Hypothalamus (tissue), 51 donors: ENCODE data around the gene C5orf22.
"Not testable (repeated sequence)": the region's sequence is repeated elsewhere in the genome, so short reads cannot be mapped to it uniquely, and the experiment has no call there.

Source experiments
- DNase-seq, 51 donors: peaks; one replicate each; lab custom pipeline; 2025; lab: John Stamatoyannopoulos, UW

C5orf22 gene

DNA sequence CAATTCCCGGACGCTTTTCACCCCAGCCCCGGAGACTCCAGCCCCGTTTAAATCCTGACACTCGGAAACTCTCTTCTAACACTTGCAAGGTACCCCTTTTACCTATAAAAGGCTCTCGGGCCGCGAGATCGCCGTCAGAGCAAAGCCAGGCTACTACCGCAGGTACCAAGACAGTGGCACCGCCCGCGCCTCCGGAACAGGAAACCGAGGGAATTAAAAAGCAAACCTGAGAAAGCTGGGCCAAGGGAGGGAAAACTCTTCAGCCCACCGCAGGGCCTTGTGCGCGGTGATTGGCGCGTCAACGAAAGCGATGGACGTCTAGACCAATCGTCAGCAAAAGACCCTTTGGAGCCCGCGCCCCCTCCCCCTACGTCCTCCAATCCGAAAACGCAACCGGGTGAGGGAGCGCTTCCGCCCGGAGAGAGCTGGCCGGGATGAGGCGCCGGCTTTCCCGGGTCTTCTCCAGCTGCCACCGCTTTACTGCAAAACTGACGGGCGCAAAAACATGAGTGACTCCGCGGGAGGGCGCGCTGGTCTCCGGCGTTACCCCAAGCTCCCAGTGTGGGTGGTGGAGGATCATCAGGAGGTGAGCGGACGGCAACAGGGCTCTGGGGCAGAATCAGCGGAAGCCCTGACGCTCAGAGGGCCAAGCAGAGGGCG, at the start of gene C5orf22, which contains the start of gene DROSHA:
Gene C5orf22 (plus strand): TSS at position 414 of the 660 bp plus-strand sequence. CDS start 92 bp downstream, at position 506.
Gene DROSHA (minus strand): TSS at position 206 of the 660 bp plus-strand sequence. CDS start 3,034 bp downstream, outside the sequence.
- DNase-seq: peak; percentile 49 to 96 (median 90)

DNA sequence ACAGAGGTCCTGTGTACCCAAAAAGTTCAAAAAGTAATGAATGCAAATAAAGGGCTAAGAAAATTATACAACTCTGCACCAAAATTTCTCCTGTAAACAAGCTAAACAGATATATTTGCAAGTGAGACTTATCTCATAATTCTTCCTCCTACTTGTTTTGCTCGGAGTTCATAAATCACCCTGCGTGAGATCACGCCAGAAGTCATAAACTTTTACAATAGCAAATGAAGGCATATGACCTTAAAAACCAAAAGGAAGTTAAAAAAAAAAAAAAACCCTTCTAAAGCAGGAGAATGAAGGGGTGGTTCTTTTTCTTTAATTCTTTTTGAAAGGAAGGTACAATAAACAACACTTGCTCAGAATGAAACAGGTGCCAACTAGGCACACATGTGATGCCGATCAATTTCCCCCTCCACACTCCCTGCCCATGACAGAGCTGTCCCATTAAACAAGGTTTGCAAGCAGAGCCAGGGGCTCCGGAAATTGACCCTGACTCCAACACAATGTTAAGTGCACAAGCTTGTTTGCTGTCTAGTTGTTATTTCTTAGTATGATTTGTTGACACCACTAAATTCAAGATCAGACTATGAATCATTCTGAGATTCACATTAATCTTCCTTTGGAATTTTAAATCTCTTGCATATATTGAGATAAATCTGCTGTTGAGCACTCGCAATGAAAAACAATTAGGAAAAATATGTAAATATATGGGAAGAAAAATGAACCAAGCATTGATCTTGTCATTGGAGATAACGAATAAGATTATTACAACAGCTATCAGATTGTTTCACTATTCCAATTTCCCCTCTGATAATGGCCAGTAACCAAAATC, 46.5 kb upstream of the C5orf22 start:
- DNase-seq: no peak

DNA sequence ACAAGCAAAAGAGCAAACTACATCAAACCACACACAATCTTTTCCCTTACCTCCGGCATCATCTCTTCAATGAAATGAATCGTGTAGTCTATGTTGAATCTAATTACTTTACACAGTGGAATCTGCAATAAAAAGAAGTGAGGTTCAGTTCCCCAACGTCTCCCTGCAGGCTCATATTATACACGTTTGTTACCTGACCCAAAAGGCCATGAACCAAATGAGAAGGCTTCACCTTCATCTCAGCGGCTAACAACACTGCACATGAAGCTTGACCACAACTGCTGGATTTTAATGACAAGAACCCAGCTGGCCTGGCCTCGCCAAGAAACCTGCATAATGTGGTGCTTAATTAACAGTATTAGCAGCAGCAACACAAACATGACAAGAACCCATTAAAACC, 45.7 kb upstream of the C5orf22 start:
- no peak for DNase-seq

DNA sequence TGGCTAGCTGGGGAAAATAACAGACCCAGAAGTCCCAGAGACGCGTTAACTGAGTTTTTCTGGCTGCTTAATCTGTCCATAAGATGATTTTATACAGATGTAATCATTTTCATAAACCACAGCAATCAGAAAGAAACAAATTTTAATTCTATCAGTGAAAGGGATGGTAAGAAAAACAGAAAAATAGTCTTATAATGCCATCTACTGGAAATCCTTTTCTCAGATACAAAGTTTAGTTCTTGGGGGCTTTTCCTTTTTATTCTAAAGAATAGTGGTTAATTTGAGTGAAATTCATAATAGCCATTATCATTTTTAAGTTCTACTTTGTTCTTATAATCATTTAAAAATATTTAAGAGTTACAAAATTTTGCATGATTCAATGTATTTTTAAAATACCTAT, 44.6 kb upstream of the C5orf22 start:
- DNase-seq: no peak

DNA sequence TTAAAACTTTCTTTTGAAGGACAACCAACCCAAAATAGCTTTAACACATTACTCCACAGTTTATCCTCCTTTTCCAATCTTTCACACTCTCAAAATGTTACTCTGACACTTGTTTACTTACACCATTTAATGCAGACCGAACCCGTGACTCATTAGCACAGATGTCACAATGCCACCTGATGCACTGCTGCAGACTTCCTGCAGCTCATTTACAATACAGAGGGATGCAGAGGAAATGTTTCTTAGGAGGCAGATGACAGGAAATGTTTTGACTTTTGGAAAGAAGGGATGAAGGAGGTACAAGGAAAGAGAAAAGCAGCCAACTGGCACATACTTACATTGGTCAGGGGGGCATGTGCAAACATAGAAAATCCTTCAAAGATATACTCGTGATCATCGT, 39.2 kb upstream of the C5orf22 start:
- DNase-seq: peak in 2 of 51 donors; percentile 12 to 18

DNA sequence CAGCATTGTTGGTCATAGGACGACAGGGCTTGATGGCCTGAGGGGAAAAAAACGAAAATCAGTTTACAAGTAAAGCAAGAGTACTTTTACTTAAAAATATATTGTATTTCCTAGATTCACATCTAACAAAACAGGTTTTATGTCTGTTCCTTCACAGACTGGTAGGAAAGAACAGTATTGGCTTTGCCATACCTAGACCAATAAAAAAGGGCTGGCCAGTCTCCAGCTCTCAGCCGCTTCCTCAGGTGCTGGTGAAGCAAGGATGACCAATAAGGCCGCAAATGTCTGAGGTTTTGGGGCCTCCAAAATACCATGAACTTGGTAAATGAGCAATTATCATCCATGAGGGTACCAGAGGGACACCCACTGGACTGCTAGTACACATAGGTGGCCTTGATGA, 36.8 kb upstream of the C5orf22 start:
- no peak for DNase-seq

DNA sequence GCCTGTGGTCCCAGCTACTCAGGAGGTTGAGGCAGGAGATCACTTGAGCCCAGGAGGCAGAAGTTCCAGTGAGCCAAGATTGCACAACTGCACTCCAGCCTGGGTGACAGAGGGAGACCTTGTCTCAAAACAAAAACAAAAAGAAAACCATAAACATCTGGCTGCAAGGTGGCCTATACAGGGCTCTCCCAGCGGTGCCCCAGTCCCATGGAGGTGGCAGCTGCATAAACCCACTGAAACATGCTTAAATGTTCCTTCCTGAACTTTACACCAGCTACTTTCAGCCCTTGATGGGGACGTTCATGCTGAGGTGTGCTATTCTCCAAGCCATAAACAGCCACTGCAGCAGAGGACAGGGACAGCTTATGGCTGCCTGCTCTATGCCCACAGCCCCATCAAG, 35.8 kb upstream of the C5orf22 start:
- DNase-seq: no peak

DNA sequence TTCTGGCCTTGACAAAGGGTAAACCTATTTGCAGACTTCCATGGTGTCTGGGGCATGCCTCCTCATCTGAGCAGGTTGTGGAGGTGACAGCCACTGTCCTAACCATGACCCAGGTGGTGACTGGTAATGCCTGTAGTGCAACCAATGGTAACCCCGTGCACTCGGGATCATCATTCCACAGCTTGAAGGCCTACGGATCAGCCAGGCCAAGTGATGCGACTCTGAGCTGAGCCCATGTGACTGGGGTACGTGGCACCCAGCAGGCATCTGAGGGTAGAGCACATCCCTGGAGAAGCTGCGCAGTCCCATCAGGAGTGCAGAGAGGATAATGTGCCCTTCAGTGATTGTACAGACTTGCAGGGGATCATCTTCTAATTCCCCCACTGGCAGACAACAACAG, 35.2 kb upstream of the C5orf22 start:
- DNase-seq: no peak

DNA sequence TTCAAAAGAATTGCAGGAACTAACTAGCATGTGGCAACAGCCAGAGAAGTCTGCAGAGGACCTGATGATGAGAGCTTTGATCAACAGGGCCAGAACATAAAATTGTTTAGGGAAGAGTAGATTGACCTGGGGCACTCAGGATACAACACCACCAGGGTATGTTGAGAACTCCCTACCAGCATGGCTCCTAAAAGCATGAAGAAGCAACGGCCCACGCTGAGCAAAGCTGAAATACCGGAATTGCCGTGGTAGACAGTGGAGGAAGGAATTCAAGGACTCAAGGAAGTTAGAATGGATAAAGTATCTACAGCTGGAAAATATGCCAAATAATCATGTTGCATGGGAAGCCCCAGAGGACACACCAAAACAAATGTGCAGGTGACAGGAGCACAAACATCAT, 31.8 kb upstream of the C5orf22 start:
- no peak for DNase-seq

DNA sequence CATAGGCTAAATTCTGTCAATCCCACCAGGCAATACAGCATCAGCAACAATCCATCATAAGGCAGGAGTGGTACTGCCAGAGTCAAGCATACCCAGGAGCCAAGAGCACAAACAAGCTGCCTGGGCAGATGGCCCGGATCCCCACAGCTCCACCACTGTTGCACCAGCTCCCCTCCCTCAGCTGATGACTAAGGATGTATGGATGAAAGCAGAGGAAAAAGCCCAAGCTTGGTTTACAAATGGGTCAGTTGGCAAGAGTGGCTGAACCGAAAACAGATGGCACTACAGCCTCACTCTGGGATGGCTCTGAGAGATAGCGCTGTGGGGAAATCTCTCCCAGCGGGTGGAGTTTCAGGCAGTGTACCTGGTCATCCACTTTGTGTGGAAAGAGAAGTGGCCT, 29.6 kb upstream of the C5orf22 start:
- DNase-seq: peak in 2 of 51 donors; percentile 4 to 21

DNA sequence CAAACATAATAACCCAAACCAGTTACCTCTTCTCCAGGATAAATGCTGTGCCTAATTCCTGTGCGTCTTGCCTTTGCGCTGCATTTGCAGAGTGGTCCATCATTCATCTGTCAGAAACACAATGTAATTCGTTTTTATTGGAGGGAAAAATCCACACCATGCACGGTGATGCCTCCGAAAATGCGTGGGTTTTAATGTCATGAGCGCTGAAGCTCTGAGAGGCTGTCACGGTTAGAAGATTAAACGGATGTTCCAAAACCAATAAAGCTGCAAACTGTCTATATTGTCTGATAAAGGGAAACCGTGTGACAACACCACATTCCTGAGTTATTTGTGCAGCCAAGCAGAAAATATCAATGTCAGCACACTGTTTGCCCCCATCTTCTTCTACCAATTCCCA, 27.6 kb upstream of the C5orf22 start:
- no peak for DNase-seq

DNA sequence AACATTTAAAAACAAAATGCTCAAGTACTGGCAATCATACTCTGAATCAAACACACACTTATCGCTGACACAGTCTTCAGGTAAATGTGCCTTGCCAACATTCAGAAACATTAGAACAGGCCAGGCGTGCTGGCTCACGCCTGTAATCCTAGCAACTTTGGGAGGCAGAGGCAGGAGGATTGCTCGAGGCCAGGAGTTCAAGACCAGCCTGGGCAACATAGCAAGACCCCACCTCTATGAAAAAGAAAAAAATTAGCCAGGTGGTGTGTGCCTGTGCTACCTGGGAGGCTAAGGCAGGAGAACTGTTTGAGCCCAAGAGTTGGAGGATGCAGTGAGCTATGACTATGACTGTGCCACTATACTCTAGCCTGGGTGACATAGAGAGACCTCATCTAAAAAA, 20.8 kb upstream of the C5orf22 start:
- no peak for DNase-seq

DNA sequence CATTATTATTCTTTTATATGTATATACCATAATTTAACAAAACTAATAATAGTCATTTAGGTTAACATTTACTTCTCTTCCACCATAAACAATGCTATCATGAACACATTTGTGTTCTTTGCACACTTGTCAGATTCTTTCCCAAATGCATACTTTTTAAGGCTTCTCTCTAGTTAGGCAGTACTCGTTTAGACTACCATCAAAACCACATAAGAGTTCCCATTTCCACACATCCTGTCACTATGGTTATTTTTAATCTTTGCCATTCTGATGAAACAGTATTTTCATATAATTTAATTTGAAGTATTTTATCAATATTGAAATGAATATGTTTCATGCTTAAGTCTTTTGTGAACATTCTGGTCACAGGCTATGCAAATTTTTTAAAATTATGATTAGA, 15.3 kb upstream of the C5orf22 start:
- DNase-seq: no peak

DNA sequence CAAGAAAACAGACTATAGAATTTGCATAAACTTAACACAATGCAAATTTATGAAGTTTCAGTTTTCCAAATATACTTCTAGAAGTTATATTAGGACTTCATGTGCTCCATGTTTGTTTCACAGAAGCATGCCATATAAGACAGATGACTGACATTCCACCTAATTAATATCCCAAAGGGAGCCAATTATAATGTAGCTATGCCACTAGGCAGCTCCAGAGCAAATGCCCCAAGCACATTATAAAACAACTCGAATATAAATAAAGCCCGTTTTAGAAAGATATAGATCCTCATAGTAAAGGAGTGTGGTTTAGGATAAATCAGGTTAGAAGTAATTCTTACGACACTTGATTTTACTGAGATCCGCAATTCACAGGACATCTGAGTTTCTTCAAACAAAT, 9.1 kb upstream of the C5orf22 start:
- DNase-seq: no peak

DNA sequence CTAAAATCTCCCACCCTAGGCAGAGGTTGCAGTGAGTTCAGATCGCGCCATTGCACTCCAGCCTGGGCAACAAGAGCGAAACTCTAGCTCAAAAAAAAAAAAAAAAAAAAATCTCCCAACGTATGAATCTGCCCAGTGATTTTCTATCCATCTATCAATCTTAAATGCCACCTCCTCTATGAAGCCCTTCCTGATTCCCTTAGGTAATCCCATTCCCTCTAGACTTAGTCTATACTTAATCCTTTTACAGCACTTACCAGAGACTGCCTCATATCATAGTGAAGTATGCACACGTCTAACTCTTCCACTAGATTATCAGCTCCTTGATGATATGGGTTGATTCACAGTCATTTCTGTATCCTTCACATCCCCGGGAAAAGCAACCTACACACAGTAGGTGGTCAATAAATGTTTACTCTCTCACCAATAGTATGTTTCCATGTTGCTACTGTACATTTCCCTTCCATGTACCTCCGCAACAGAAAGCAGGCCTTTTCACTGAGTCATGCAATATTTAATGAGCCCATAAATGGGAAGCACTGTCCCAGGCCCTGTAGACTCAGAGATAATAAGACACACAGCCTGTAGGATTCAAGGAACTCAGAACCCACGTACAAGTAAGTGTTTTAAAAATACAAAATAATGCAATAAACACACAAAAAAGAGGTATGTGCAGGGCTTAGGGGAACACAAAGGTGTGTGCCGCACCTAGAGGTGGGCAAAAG, 1.4 kb upstream of the C5orf22 start:
- DNase-seq: no peak

DNA sequence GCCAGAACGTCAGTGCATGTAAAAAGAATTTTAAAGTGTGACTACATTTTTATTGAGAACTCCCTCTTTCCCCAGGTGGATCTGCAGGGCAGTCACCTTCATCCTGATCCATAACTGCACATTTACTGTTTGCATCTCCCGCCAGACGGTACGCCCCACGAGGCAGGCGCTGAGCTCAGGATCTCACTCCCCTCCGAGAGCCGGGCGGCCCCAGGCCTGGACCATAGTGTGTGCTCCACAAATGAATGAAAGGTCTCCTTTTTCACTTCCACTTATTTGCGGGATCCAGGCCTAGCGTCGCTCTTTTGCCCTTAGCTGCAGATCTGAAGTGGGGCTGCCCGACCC, 586 bp upstream of the C5orf22 start:
- peak in 15 of 51 donors; percentile 10 to 67 (median 38) for DNase-seq

DNA sequence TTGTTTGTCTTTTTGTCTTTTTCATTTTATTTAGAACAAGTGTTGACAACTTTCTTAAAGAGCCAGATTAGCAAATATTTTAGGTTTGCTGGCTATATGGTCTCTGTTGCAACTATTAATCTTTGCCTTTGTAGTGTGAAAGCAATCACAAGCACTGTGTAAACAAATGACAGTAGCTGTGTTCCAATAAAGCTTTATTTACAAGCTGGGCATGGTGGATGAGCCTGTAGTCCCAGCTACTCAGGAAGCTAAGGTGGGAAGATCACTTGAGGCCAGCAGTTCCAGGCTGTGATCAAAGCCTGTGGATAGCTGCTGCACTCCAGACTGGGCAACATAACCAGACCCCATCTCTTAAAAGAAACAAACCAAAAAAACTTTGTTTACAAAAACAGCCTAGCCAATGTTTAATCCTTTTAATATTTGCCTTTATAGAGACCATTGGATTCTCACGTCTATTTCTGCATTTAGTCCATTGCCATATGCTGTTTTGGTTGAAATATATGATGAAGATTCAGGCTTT, 2.5 kb downstream of the C5orf22 start:
- DNase-seq: no peak

DNA sequence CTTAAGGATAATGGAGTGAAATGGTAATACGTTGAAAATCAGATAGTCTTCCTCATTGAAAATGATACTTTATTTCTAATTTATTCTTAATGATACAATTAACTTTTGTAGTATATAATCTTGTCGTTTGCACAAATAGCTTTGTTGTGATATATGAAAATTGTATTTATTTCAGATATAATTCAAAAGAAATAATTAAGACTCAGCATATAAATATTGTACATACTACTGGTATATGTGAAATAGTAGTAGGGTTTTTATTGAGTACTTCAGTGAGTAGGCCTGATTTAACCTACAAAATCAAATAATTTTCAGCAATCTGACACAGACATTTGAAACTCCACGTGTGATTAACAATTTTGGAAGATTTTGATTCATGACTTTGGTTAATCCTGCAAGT, 4.8 kb downstream of the C5orf22 start:
- no peak for DNase-seq

DNA sequence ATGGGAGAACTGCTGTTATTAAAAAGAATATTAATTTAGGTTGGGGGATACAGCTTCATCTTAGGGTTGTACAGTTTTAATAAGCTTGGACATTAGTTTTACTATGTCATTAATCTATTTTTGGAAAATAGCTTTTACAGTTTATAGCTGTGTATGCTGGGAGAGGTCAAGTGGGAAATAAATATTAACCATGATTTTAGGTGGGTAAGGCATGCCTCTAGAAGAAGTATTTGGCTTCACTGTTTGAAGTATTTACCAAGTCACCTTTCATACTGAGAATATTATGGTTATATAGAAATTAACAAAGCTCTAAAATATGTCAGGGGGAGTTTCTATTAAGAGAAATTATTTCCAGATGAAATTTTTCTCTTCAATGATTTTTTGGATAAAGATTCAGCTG, 5.2 kb downstream of the C5orf22 start:
- no peak for DNase-seq

DNA sequence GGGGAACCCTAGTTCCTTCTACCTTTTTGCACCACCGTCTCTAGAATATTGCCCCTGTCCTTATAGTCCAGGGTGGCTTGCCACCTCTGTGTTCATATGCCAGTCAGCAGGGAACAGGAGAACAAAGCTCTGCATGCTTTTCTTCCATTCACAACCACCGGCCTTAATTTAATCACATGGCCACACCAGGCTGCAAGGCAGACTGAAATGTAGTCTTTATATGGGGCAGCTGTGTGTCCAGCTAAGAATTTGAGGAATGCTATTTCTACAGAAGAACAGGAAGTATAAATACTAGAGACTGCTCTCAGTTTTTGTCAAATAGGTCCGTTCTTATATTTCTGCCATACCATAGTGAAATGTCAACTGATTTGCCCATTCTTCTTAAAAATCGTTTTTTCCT, 5.8 kb downstream of the C5orf22 start:
- DNase-seq: no peak

DNA sequence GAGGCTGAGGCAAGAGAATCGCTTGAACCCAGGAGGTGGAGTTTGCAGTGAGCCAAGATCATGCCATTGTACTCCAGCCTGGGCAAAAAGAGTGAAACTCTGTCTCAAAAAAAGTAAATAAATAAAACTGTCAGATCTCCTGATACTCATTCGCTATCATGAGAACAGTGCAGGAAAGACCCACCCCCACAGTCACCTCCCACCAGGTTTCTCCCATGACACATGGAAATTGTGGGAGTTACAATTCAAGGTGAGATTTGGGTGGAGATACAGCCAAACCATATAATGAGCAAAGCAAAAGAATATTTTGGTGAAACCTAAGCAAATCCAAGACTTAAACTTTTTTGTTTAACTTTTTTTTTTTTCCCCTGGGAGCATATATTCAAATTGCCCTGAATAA, 17.0 kb downstream of the C5orf22 start:
- DNase-seq: not testable (repeated sequence)
